Fibroblast of lung (primary cell): ENCODE measurements around the gene MSL3. TPM values are rescaled to one million over a fixed set of nuclear protein-coding genes. Genes with fewer than 3 reads are reported as not detected.
A peak's percentile ranks its signal among the peaks of the same experiment; 100 is the strongest.

Experiments
- DNase-seq, 2 donors: peaks; one replicate each; pipeline versions ENCODE4 v3.0.0 to v3.0.0-alpha.2; 2010; ENCODE audit warnings: low read depth in 2 of 2
- H2AFZ ChIP-seq: 2 replicates; pipeline ENCODE4 v1.5.1; 2012; ENCODE audit warnings: low read length, control low read depth, inconsistent platforms
- H3K27ac ChIP-seq: 2 replicates; pipeline ENCODE4 v1.5.1; 2011; ENCODE audit warnings: low read length, control low read depth; ENCODE audit not compliant: insufficient read depth
- H3K27me3 ChIP-seq: 2 replicates; pipeline ENCODE4 v1.5.1; 2011; ENCODE audit warnings: mild to moderate bottlenecking, low read length; ENCODE audit not compliant: control insufficient read depth, insufficient read depth
- H3K36me3 ChIP-seq: 2 replicates; pipeline ENCODE4 v1.5.1; 2011; ENCODE audit warnings: low read length; ENCODE audit not compliant: control insufficient read depth, insufficient read depth
- H3K4me1 ChIP-seq: 2 replicates; pipeline ENCODE4 v1.5.1; 2011; ENCODE audit warnings: low read length; ENCODE audit not compliant: control insufficient read depth, insufficient read depth; ENCODE audit errors: extremely low read depth
- H3K4me2 ChIP-seq: 2 replicates; pipeline ENCODE4 v1.5.1; 2011; ENCODE audit warnings: low read length, control low read depth; ENCODE audit not compliant: insufficient read depth; ENCODE audit errors: extremely low read depth
- H3K4me3 ChIP-seq, 4 experiments: fragments of 200-600 bp in 1 of 4; sonication (generic) in 1 of 4; replicated peaks in 1 of 4; 2 replicates each; pipeline ENCODE4 v1.5.1; 2011 to 2016; ENCODE audit warnings: low read length in 4 of 4, low read depth in 3 of 4, mild to moderate bottlenecking in 3 of 4, control low read depth in 2 of 4, inconsistent platforms in 1 of 4, mixed read lengths in 1 of 4; ENCODE audit not compliant: insufficient read depth in 1 of 4; ENCODE audit errors: control extremely low read depth in 1 of 4
- H3K79me2 ChIP-seq: 2 replicates; pipeline ENCODE4 v1.5.1; 2012; ENCODE audit warnings: mild to moderate bottlenecking, low read length, inconsistent platforms; ENCODE audit not compliant: control insufficient read depth, insufficient read depth
- H3K9ac ChIP-seq: 2 replicates; pipeline ENCODE4 v1.5.1; 2011; ENCODE audit warnings: mild to moderate bottlenecking, low read length, control low read depth; ENCODE audit not compliant: insufficient read depth
- H3K9me3 ChIP-seq: 2 replicates; pipeline ENCODE4 v1.5.1; 2012; ENCODE audit warnings: low read depth, low read length; ENCODE audit not compliant: control insufficient read depth, insufficient read depth
- H4K20me1 ChIP-seq: 2 replicates; pipeline ENCODE4 v1.5.1; 2011; ENCODE audit warnings: low read length; ENCODE audit not compliant: control insufficient read depth, insufficient read depth; ENCODE audit errors: extremely low read depth
- EZH2 ChIP-seq: IDR thresholded peaks from 2 replicates; pipeline ENCODE4 v1.5.1; 2012; ENCODE audit warnings: low read length, control low read depth, mild to moderate bottlenecking; ENCODE audit errors: missing control alignments
- polyA minus RNA-seq: library from RNA; depleted of rRNA, polyadenylated mRNA; stranded (reverse); fragments of >200 nt; gene quantifications from 2 replicates; pipeline ENCODE4 v1.2.3, GENCODE V29; 2011; ENCODE audit warnings: low replicate concordance
- polyA plus RNA-seq, 2 donors: library from polyadenylated mRNA; depleted of rRNA in 1 of 2; stranded (reverse) in 1 of 2; unstranded in 1 of 2; fragments of >200 nt; gene quantifications; 2 replicates each; pipeline ENCODE4 v1.2.1, GENCODE V29; 2011 to 2012; ENCODE audit warnings: missing spikeins in 1 of 2
- total RNA-seq: library from RNA; depleted of rRNA; stranded (reverse); fragments of >200 nt; gene quantifications from 2 replicates; pipeline ENCODE4 v1.2.1, GENCODE V29; 2014
- TF ChIP-seq, protein P1 (sequence below), 2 donors: IDR thresholded peaks in 1 of 2; conservative IDR thresholded peaks in 1 of 2; 1 replicate in 1 of 2; 2 replicates in 1 of 2; pipeline ENCODE4 v1.5.1; 2011 to 2012; ENCODE audit warnings: low read length in 2 of 2, control low read depth in 1 of 2, inconsistent platforms in 1 of 2, low read depth in 1 of 2, mild to moderate bottlenecking in 1 of 2

The MSL3 gene, protein sequence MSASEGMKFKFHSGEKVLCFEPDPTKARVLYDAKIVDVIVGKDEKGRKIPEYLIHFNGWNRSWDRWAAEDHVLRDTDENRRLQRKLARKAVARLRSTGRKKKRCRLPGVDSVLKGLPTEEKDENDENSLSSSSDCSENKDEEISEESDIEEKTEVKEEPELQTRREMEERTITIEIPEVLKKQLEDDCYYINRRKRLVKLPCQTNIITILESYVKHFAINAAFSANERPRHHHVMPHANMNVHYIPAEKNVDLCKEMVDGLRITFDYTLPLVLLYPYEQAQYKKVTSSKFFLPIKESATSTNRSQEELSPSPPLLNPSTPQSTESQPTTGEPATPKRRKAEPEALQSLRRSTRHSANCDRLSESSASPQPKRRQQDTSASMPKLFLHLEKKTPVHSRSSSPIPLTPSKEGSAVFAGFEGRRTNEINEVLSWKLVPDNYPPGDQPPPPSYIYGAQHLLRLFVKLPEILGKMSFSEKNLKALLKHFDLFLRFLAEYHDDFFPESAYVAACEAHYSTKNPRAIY
- total RNA-seq (14.4 and 16.8 TPM in 2 replicates), polyA plus RNA-seq (24.6 and 27.9 TPM in 2 replicates), polyA minus RNA-seq (8.7 and 20.8 TPM in 2 replicates)
- 16.1 and 18.1 TPM in 2 replicates for polyA plus RNA-seq (2012)

DNA sequence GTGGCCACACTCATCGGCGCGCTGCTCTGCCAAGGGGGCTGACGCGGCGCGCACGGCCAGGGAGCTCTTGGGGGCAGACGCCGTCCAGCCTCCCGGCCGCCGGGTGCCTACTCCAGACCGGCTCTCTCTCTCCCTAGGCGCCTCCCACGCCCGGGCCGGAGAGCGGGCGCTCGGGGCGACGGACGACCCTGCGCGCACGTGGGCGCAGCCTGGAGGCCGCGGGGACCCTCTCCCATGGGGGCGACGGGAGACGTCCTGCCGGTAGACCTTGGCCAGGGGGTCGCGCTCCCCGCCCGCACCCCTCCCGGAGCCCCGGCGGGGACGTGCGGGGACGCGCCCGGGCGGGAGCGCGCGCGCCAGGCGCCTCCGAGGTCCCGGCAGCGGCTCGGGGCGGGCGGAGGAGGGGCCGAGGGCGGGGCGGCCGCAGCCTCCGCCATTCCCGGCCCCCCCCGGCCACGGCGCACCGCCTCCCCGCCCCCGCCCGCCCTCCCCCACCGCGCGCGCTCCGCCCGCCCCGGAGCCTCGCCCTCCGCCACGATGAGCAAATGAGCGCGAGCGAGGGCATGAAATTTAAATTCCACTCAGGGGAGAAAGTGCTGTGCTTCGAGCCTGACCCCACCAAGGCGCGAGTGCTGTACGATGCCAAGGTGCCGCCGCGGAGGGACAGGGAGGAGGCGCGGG, at the start of gene MSL3:
TSS of gene MSL3 (plus strand) at position 519 of the 681 bp plus-strand sequence. CDS start at position 546, 27 bp downstream.
- H3K4me1 ChIP-seq, result no peaks in the 10 kb centered on the region
- no peaks in the 10 kb centered on the region for H4K20me1 ChIP-seq
- H3K9ac ChIP-seq, result peak within 1 kb of the TSS; percentile 80
- peak; percentile 56 to 73 for DNase-seq
- peak within 1 kb of the TSS; percentile 49 for H2AFZ ChIP-seq
- H3K79me2 ChIP-seq, result peaks cover 2% of the 10 kb centered on the region
- peak within 1 kb of the TSS; percentile 64 to 88 (median 74) for H3K4me3 ChIP-seq
- H3K36me3 ChIP-seq, result no peaks in the 10 kb centered on the region
- H3K9me3 ChIP-seq, result no peaks in the 10 kb centered on the region
- no peak for TF ChIP-seq EZH2
- TF ChIP-seq, protein P1, sequence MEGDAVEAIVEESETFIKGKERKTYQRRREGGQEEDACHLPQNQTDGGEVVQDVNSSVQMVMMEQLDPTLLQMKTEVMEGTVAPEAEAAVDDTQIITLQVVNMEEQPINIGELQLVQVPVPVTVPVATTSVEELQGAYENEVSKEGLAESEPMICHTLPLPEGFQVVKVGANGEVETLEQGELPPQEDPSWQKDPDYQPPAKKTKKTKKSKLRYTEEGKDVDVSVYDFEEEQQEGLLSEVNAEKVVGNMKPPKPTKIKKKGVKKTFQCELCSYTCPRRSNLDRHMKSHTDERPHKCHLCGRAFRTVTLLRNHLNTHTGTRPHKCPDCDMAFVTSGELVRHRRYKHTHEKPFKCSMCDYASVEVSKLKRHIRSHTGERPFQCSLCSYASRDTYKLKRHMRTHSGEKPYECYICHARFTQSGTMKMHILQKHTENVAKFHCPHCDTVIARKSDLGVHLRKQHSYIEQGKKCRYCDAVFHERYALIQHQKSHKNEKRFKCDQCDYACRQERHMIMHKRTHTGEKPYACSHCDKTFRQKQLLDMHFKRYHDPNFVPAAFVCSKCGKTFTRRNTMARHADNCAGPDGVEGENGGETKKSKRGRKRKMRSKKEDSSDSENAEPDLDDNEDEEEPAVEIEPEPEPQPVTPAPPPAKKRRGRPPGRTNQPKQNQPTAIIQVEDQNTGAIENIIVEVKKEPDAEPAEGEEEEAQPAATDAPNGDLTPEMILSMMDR (conservative IDR thresholded peaks at IDR 0.05 in 1 of 2, IDR thresholded peaks at IDR 0.05 in 1 of 2; ENCODE audit: low read depth in 1 of 2, low read length in 2 of 2), result no peak
- peak within 1 kb of the TSS; percentile 90 for H3K4me2 ChIP-seq
- H3K27me3 ChIP-seq, result no peaks in the 10 kb centered on the region
- peak within 1 kb of the TSS; percentile 91 for H3K27ac ChIP-seq

DNA sequence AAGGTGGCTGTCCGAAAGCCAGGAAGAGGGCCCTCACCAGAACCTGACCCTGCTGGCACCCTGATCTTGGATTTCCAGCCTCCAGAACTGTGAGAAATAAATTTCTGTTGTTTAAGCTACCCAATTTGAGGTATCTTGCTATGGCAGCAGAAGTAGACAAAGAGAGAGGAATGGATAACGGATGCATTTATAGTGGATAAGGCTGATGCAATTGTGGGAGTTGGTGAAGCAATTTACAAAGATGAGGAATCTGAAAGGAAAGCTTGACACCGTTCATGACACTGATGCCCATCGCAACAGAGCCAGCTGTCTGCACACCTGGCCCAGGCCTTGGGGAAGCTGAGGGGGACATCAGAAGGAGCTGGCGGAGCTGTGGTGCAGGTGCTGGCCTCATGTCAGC, 35.7 kb upstream of the MSL3 start:
- Histone ChIP-seq H3K27me3 (no peaks in the 10 kb centered on the region), H3K36me3 (no peaks in the 10 kb centered on the region), H4K20me1 (no peaks in the 10 kb centered on the region), H3K9ac (no peak overlapping the region), H2AFZ (no peak overlapping the region), H3K4me3 (no peak overlapping the region), H3K9me3 (no peaks in the 10 kb centered on the region), H3K27ac (no peak overlapping the region), H3K79me2 (no peaks in the 10 kb centered on the region), H3K4me2 (no peak overlapping the region), H3K4me1 (no peaks in the 10 kb centered on the region)
- no peak for TF ChIP-seq EZH2
- TF ChIP-seq, protein P1 (conservative IDR thresholded peaks at IDR 0.05 in 1 of 2, IDR thresholded peaks at IDR 0.05 in 1 of 2; ENCODE audit: low read depth in 1 of 2, low read length in 2 of 2), result no peak
- no peak for DNase-seq
